Tibial nerve (tissue), 4 donors: ENCODE results near the gene NRK. TPM values are rescaled to one million over a fixed set of nuclear protein-coding genes. Genes with fewer than 3 reads are reported as not detected.

Source experiments
- DNase-seq, 2 donors: peaks; one replicate each; pipeline ENCODE4 v3.0.0-alpha.2; 2019; ENCODE audit warnings: low spot score in 2 of 2
- H3K27ac ChIP-seq, 4 donors: fragments of 200-600 bp; sonication (generic) in 3 of 4; one replicate each; pipeline ENCODE4 v1.5.1; 2017 to 2019; ENCODE audit warnings: mild to moderate bottlenecking in 1 of 4
- H3K27me3 ChIP-seq, 2 donors: fragments of 200-600 bp; sonication (generic) in 1 of 2; one replicate each; pipeline versions ENCODE4 v1.5.1 to v1.6.0; 2017 to 2019
- H3K36me3 ChIP-seq, 3 donors: fragments of 200-600 bp; sonication (generic); one replicate each; pipeline ENCODE4 v1.5.1; 2018 to 2019
- H3K4me1 ChIP-seq, 4 donors: fragments of 200-600 bp; sonication (generic) in 3 of 4; one replicate each; pipeline ENCODE4 v1.5.1; 2017 to 2019
- H3K4me3 ChIP-seq, 4 donors: fragments of 200-600 bp; sonication (generic) in 3 of 4; one replicate each; pipeline ENCODE4 v1.5.1; 2017 to 2019; ENCODE audit warnings: mild to moderate bottlenecking in 1 of 4, moderate library complexity in 1 of 4
- H3K9me3 ChIP-seq, 4 donors: fragments of 200-600 bp; sonication (generic) in 3 of 4; one replicate each; pipeline ENCODE4 v1.5.1; 2017 to 2019
- CTCF ChIP-seq, 5 experiments: fragments of 200-600 bp in 3 of 5; fragments of 450-650 bp in 2 of 5; sonication (generic) in 3 of 5; IDR thresholded peaks; one replicate each; pipeline ENCODE4 v1.5.1; 2016 to 2019; ENCODE audit warnings: antibody characterized with exemption in 5 of 5, mild to moderate bottlenecking in 3 of 5, moderate library complexity in 2 of 5
- EP300 ChIP-seq, 2 donors: sonication (generic); formaldehyde crosslinking; IDR thresholded peaks; one replicate each; pipeline ENCODE4 v1.6.1; 2017; ENCODE audit warnings: antibody characterized with exemption in 2 of 2, mild to moderate bottlenecking in 1 of 2
- POLR2A ChIP-seq, 2 donors: fragments of 450-650 bp; IDR thresholded peaks; one replicate each; pipeline ENCODE4 v1.6.1; 2017; ENCODE audit warnings: antibody characterized with exemption in 2 of 2, mild to moderate bottlenecking in 2 of 2, moderate library complexity in 2 of 2
- WGBS, 2 donors: methylation state at CpG; one replicate each; pipeline ENCODE4 v1.1.5; 2018; 5-methylcytosine and 5-hydroxymethylcytosine counted together
- total RNA-seq, 4 donors: library from RNA; depleted of rRNA; stranded (reverse); fragments of >200 nt; gene quantifications; one replicate each; pipeline ENCODE4 v1.1.0, GENCODE V29; 2016

The NRK gene
- total RNA-seq, 4 donors from 2014 or later, result under 0.01 to 0.63 (median 0.30) TPM

- H3K4me1 ChIP-seq, result no peaks in the 10 kb centered on the region
- no peaks in the 10 kb centered on the region for H3K36me3 ChIP-seq
- WGBS, 2 donors, result 62 to 85% methylated on average over 2 of the region's 2 CpGs
- no peak for DNase-seq
- no peak for TF ChIP-seq EP300 (IDR thresholded peaks at IDR 0.05)
- TF ChIP-seq POLR2A (IDR thresholded peaks at IDR 0.05), result no peak
- no peak for TF ChIP-seq CTCF (IDR thresholded peaks at IDR 0.05)
- no peak overlapping the region for H3K4me3 ChIP-seq
- peaks cover 3 to 38% of the 10 kb centered on the region in 2 donors for H3K27me3 ChIP-seq
- H3K9me3 ChIP-seq, result no peaks in the 10 kb centered on the region
- H3K27ac ChIP-seq, result no peak overlapping the region
These were observed 5.8 kb upstream of the NRK start for GRCh38 chrX:105816517-105816916.

GRCh38 chrX:105820247-105820646 lies 2.1 kb upstream of the NRK start:
- 30 to 40% methylated on average over 7 of the region's 7 CpGs for WGBS, 2 donors
- no peak for TF ChIP-seq CTCF (IDR thresholded peaks at IDR 0.05)
- TF ChIP-seq EP300 (IDR thresholded peaks at IDR 0.05), result no peak
- no peak for TF ChIP-seq POLR2A (IDR thresholded peaks at IDR 0.05)
- H3K36me3 ChIP-seq, result no peaks in the 10 kb centered on the region
- H3K27me3 ChIP-seq, result peaks cover 3 to 62% of the 10 kb centered on the region in 2 donors
- no peak for DNase-seq
- H3K4me1 ChIP-seq, result peaks cover 0 to 4% (median 0%) of the 10 kb centered on the region in 4 donors
- H3K4me3 ChIP-seq, result no peak overlapping the region
- H3K27ac ChIP-seq, result no peak overlapping the region
- no peaks in the 10 kb centered on the region for H3K9me3 ChIP-seq

GRCh38 chrX:105821471-105822121 lies 743 bp upstream of the NRK start:
- peaks cover 0 to 4% (median 0%) of the 10 kb centered on the region in 4 donors for H3K4me1 ChIP-seq
- peak overlapping the region in 2 of 4 donors; percentile 14 to 48 for H3K4me3 ChIP-seq
- TF ChIP-seq CTCF (IDR thresholded peaks at IDR 0.05) (no peak), EP300 (IDR thresholded peaks at IDR 0.05) (no peak), POLR2A (IDR thresholded peaks at IDR 0.05) (no peak)
- peaks cover 3 to 62% of the 10 kb centered on the region in 2 donors for H3K27me3 ChIP-seq
- H3K9me3 ChIP-seq, result no peaks in the 10 kb centered on the region
- WGBS, 2 donors, result 3 to 33% methylated on average over 9 to 26 of the region's 28 CpGs
- no peak overlapping the region for H3K27ac ChIP-seq
- H3K36me3 ChIP-seq, result no peaks in the 10 kb centered on the region
- DNase-seq, result no peak

GRCh38 chrX:105823092-105823455 lies 735 bp downstream of the NRK start:
- TF ChIP-seq EP300 (IDR thresholded peaks at IDR 0.05) (no peak), POLR2A (IDR thresholded peaks at IDR 0.05) (no peak), CTCF (IDR thresholded peaks at IDR 0.05) (no peak)
- H3K4me3 ChIP-seq, result peak overlapping the region in 2 of 4 donors; percentile 14 to 48
- H3K36me3 ChIP-seq, result no peaks in the 10 kb centered on the region
- peaks cover 3 to 56% of the 10 kb centered on the region in 2 donors for H3K27me3 ChIP-seq
- H3K9me3 ChIP-seq, result no peaks in the 10 kb centered on the region
- WGBS, 2 donors, result 6 to 34% methylated on average over 3 to 17 of the region's 17 CpGs
- H3K4me1 ChIP-seq, result peaks cover 0 to 4% (median 0%) of the 10 kb centered on the region in 4 donors
- no peak for DNase-seq
- no peak overlapping the region for H3K27ac ChIP-seq

GRCh38 chrX:105829011-105829410 lies 6.7 kb downstream of the NRK start:
- WGBS, 2 donors, result 24 to 25% methylated on average over 1 of the region's 1 CpG
- Histone ChIP-seq H3K4me1 (no peaks in the 10 kb centered on the region), H3K4me3 (no peak overlapping the region), H3K36me3 (no peaks in the 10 kb centered on the region), H3K9me3 (no peaks in the 10 kb centered on the region), H3K27ac (no peak overlapping the region), H3K27me3 (peaks cover 0 to 8% of the 10 kb centered on the region in 2 donors)
- TF ChIP-seq EP300 (IDR thresholded peaks at IDR 0.05), result no peak
- TF ChIP-seq POLR2A (IDR thresholded peaks at IDR 0.05), result no peak
- TF ChIP-seq CTCF (IDR thresholded peaks at IDR 0.05), result no peak
- no peak for DNase-seq
